ENCODE measurements around the gene FSTL4.

The FSTL4 gene

DNA sequence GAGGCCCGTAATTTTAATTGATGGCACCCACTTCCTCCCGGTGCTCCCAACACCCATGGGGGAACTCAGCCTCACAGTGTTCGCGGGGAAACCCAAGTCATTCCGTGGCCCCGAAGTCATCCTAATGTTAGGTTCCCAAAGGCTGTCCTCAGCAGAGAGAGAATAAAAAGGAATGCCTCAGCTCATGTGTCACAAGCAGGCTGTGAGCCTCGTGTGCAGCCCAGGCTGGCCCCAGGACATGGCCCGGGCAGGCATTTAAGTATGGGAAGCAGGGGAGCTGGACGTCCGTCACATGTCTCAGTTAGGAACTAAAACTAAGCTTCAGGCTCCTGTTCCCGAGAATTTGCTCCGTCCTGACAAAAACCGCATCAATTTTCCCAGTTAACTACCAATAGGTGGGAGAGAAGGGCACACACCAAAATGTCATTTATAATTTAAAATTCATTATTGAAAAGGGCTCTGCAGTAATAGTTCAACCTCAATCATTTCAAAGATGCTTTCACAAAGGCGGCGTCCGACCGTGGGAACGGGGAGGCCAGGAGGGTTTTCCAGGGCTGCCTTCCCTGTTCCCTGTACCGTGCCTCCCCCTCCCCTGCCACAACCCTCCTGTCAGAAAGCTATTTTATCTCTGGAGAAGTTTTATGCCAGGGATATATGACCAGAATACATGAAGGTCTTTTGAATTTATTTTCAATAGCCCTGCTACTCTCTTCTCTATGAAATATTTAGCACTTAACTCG lies 137.3 kb downstream of the FSTL4 start:
- DNase-seq: no peak

GRCh38 chr5:133473291-133473690 lies 139.1 kb downstream of the FSTL4 start:
- no peak for DNase-seq

- no peak for DNase-seq
Measured at GRCh38 chr5:133472829-133473228, 139.5 kb downstream of the FSTL4 start.

DNA sequence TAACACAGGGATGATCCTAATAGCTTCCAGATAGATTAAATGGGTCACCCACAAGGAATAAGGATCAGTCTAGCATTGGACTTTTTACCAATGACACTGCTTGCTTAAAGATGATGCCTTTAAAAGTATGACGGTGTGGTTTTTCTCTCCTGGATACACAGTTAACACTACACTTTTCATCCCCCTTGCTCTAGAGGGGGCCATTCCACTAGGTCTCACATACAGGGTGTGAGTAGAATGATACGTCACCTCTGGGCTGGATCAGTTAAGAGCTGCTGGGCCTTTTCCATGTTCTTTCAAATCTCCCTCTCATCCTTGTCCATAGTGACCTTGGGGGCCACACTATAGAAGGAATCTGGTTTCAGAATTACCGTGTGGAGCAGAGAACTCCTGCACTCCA lies 140.6 kb downstream of the FSTL4 start:
- no peak for DNase-seq

DNA sequence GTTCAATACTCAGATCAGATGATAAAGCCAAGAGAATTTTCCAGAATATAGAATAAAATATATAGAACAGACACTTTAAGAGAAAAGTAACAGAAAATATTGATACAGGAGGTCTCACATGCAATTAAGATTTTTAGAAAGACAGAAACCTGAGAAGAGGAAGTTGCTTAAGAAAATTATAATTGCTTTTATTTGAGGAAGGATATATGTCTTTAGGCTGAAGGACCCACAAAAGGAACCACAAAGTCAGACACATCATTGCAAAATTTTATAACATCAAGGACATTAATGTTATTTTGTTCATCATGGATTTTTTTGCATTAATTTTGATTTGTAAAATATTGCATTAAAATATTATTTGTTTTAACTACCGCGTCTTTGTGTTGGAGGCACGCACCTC lies 141.5 kb downstream of the FSTL4 start:
- DNase-seq: no peak

DNA sequence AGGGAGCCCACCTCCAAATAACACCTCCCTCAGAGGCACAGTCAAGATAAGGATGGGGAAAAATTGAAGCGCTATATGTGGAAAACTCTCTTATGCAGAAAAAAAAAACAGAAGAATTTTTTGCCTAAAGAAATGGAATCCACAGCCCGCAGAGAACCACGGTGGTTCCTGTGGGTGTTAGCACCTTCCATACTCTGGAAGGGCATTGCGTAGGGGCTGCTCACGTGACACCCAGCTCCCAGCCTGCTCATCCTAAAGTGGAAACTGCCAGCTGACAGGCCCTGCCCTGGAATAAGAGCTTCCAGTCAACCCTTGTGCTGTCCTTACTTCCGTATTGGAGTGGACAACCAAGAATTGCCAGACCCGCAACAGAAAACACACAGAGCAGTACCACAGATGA lies 142.5 kb downstream of the FSTL4 start:
- no peak for DNase-seq

- DNase-seq: no peak
Measured at GRCh38 chr5:133469252-133469651, 143.1 kb downstream of the FSTL4 start.

- no peak for DNase-seq
Measured at GRCh38 chr5:133468596-133468995, 143.7 kb downstream of the FSTL4 start.

- DNase-seq: peak in 1 of 2 experiments; percentile 28
Measured at GRCh38 chr5:133467826-133468463, 144.4 kb downstream of the FSTL4 start.

DNA sequence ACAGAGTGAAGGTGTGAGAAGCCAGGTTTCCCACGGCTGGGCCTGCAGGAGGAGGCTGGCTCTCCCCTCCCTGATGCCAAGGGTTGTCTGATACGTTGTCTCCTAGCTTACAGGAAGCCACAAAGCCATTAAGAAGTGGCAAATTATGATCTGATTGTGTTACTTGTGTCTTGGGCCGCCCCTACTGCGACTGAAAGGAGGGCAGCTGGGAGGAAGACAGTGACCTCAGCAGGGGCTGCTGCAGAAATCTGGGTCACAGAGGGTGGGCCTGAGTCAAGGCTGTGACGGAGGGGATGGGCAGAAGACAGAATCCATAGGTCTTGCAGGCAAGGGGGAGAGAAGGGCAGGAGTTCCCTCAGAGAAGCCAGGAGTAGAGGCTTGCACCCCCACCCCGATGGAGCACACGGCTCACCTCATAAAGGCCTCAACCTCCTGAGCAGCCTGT lies 145.0 kb downstream of the FSTL4 start:
- no peak for DNase-seq

DNA sequence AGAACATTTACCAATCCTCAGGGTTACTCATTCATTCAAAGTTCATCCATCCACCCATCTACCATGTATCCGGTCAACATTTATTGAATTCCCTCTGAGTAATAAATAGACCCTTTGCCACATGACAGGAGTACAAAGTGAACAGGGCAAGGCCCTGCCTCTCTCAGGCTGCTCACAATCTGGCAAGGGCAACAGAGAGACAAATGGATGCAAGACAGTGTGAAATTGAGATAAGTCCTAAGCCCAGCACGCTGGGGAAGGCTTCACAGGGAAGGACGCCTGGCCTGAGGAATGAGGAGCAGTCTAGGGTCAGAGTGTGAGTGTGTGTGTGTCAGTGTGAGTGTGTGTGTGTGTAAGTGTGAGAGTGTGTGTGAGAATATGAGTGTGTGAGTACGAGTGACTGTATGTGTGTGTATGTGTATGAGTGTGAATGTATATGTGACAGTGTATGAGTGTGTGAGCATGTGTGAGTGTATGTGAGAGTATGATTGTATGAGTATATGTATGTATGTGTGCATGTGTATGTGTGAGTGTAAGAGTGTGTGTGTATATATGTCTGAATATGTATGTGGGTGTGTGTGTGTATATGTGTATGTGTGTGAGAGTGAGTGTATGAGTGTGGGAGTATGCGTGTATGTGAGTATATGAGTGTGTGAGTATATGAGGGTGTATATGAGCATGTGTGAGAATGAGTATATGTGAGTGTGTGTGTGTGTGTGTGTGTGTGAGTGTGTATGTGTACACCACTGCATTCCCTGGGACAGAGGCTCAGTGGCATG lies 145.6 kb downstream of the FSTL4 start:
- DNase-seq: no peak

GRCh38 chr5:133464013-133464412 lies 148.3 kb downstream of the FSTL4 start:
- no peak for DNase-seq

DNA sequence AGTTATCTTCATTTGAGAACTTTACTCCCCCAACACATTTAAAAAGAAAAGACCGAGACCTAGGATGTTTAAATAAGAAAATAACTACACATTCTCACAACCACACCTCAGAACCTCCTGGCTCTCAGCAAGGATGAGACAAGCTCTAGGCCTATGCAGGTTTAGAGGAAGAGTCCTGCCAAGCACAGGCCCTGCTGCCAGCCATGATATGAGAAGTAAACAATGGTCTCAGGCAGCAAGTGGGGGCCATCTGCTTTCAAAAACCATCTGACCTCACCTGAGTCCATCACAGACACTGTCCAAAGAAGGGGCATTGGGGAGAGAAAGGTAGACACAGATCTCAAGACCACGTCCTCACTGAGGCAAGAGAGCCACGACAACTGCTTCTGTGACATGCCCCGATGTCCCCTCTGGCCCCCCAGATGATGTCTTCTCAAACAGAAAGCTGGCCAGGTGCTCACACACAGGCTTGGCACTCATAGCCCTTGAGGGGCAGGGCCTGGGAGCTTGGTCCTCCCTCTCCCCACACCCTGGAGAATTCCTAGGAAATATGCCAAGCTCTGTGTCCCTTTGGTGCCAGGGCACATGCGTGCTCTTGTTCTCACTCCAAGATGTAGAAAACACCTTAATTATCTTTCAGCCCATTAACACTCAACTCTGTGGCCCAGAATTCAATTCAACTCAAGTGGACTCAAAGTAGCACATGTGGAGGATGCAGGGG lies 150.4 kb downstream of the FSTL4 start:
- DNase-seq: no peak

- peak in 1 of 2 experiments; percentile 42 for DNase-seq
Measured at GRCh38 chr5:133460172-133460758, 152.1 kb downstream of the FSTL4 start.

DNA sequence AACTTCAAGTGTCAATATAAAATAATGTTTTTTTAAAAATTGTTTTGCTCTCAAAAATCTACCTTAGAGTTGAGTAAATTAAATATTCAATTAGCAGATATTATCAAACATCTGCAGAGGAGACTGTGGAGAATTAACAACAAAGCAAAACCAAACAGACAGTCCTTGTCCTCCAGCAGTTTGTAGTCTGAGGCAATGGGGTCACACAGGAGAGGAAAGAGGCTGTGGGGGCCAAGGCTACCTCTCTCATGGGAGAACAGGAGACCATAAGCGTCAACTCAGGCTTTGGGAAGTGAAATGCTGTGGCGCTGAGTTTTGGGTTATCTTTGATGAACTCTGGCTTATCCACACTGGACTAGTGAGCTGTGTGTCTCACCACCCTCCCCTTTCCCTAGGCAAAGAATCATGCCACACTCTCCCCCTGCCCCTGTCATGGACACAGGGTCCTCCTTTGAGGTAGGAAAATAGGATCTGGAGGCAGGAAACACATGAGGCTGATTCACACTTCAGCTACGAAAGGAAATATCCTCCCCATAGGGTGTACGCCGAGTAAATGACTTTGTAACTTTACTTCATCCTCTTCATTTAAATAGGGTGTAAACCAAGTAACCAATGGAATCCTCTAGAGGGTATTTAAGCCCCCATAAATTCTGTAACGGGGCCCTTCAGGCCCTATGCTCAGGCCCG lies 152.7 kb downstream of the FSTL4 start:
- DNase-seq: no peak

DNA sequence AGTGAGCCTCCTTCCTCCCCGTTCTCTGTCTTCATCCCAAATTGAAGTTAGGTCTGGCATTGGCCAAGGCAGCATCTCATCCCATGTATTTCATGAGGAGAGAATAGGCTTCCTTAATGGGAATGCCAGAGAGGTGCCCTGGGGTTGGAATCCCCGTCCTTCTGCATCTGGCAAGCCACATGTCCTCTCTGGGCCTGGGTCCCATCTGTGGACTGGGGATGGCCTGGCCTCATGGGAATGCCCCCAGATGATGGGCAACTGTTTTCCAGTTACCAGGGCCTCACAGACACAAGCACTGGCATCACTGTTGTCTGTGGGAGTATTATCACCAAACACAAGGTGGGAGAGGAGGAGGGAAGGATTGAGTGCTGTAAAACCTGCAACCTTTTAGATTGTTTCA lies 153.9 kb downstream of the FSTL4 start:
- DNase-seq: no peak

DNA sequence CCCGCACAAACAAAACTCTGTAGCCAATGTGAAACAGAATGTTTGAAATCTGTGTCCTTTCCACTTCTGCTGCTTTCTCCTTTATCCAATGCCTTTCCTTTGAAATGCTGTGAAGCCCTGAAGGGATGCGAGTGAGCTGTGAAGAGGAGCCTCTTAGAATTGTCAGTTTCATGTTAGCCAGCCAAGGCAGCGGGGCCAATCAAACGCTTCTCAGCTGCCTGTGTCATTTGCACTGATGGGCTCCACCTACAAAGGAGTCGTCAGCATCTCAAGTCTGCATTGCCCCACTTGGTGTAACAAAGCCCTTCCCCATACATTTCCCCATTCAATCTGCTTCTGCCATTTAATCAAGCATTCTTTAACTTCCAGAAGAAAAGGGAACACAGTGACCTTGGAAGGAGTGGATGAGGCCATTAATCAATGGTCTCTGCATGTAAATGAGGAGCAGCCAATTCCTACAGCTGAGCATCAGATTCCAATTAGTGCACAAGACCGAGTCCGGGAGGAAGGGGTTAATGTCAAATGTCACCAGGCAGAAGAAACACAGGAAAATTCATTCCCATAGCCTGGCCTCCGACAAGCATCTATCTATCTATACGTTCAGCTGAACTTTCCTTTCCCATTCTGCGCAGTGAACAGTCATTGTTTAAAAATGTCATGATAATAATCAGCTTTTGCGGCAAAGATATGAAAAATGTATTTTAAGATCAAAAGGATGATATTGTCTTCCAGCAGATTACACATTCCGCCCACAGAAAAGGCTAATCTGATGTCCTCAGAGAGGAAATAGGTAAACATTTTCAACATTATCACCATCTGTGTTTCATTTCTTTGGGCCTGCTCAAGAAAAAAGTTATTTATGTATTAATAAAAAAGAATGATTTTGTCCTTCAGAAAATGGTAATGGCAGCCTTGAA lies 154.6 kb downstream of the FSTL4 start:
- no peak for DNase-seq

DNA sequence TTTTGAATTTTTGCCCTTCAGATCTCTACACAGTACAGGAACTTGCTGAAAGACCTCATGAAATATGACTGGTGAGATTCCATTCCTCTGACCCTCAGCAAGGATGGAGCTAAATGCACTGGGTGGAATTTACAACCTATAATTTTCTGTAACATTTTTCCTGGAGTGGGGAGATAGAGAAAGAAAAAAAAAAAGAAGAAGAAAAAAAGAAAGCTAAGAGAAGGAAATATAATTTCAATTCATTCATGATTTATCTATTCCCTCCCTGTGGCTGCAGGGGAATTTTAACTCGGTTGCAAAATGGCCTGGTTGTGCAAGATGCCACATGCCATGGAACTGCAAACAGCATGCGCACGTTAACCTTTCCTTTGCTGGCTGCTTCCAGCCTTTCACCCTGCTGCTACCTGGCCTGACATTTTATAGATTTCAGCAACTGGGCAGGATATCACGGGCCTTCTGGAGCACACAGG lies 155.4 kb downstream of the FSTL4 start:
- DNase-seq: no peak

GRCh38 chr5:133455676-133456075 lies 156.7 kb downstream of the FSTL4 start:
- DNase-seq: no peak

DNA sequence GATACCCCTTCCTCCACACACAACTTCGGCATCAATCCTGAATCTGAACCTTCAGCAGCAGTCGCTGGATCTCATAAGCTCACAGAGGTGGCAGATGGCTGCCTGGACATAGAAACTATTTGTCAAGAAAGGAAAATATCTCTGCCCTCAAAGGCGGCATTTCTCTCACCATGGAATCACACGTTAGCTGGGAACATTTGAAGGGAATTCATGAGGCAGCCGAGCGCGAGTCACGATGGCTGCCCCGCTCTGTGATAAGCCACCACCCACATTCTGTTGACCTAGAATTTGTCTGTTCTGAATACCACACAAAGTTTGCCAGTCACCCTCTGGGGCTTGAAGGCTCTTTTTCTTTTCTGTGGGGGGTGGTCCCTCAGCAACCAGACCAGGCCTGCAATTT lies 157.9 kb downstream of the FSTL4 start:
- DNase-seq: no peak

DNA sequence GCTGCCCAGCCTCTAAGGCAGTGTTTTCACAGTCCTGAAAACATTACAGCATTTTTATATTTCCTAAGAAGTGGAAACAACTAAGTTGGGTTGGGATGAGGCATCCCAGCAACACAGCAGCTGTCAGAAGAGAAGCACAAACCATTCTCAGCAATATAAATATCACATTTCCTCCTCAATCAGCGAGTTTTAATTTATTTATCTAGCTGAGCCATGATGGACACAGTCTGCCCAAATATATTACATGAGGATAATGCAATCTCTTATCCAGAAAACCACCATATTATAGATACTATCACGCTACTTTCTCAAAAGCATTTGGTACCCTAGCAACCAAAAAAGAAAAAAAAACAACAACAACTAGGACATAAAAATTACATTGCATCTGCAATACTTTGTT lies 158.5 kb downstream of the FSTL4 start:
- no peak for DNase-seq
